ENCODE measurements around the gene NKPD1. TPM values are rescaled to one million over a fixed set of nuclear protein-coding genes. Genes with fewer than 3 reads are reported as not detected.

The NKPD1 gene
- total and polyA plus RNA-seq, 9 of the 15 experiments (the other 6 are each of a cell fraction or from before 2014, with no cell fraction given): 0.03 to 0.09 (median 0.04) TPM; not detected in 5

- BruUV-seq (replicated peaks): no TSS peak
- no peak for DNase-seq (ENCODE audit: extremely low read depth in 1 of 4, low spot score in 3 of 4)
- WGBS (ENCODE audit: insufficient coverage, low coverage, missing lambda C conversion rate): 24% methylated on average over 8 of the region's 10 CpGs
- no peak overlapping the region for H2AFZ ChIP-seq (ENCODE audit: low read depth, low read length)
- TF ChIP-seq POLR2G (IDR thresholded peaks at IDR 0.05; ENCODE audit: low read depth, low read length) (peak; percentile 40), KHSRP (IDR thresholded peaks at IDR 0.05) (no peak), ZNF668 (CRISPR knock-in tag; IDR thresholded peaks at IDR 0.05) (no peak), ZNF436 (CRISPR knock-in tag; IDR thresholded peaks at IDR 0.05) (no peak)
- H3K4me3 ChIP-seq: no peak overlapping the region
- H3K9me3 ChIP-seq (replicated peaks; ENCODE audit: control insufficient read depth, insufficient read depth, low read depth, low read length): no peaks in the 10 kb centered on the region
- ChIA-PET CTCF (ENCODE audit: low intra/inter-chr PET ratio) (no interaction called here), POLR2A (interaction anchor here (1.4 kb wide), 1 partner anchor 27 kb away, joined by 3 read pairs; no protein-coding TSS in a partner anchor)
- no peaks in the 10 kb centered on the region for H3K36me3 ChIP-seq (ENCODE audit: control insufficient read depth, insufficient read depth, low read length)
- no peak overlapping the region for H3K4me2 ChIP-seq (ENCODE audit: insufficient read depth, low read length)
- peaks cover 3 to 72% of the 10 kb centered on the region in 2 experiments; a peak in 3 of 5 replicates for H3K4me1 ChIP-seq (replicated peaks in 1 of 2; ENCODE audit: control insufficient read depth in 2 of 2, insufficient read depth in 2 of 2, low read length in 2 of 2)
- FAIRE-seq: no peak
- no peak overlapping the region for H3K9ac ChIP-seq (ENCODE audit: insufficient read depth in 1 of 2, low read depth in 2 of 2, low read length in 2 of 2)
- no peaks in the 10 kb centered on the region for H3K9me1 ChIP-seq (ENCODE audit: control insufficient read depth, insufficient read depth, low read length)
- ATAC-seq: no peak
- peaks cover 6 to 26% of the 10 kb centered on the region in 2 experiments; a peak in 4 of 5 replicates for H3K27me3 ChIP-seq (ENCODE audit: control insufficient read depth in 2 of 2, insufficient read depth in 2 of 2, low read length in 2 of 2)
- no peaks in the 10 kb centered on the region for H3K79me2 ChIP-seq (ENCODE audit: control insufficient read depth, insufficient read depth, low read length)
- peaks cover 17% of the 10 kb centered on the region; the same call in 1 of the 2 replicates for H4K20me1 ChIP-seq (replicated peaks; ENCODE audit: control insufficient read depth, insufficient read depth, low read length)
- intact Hi-C loops (cut with micrococcal nuclease) (no loop called here), in situ Hi-C loops (cut with MboI) (no loop called here)
- H3K27ac ChIP-seq (ENCODE audit: extremely low read depth, low read depth, low read length): no peak overlapping the region
Observed at GRCh38 chr19:45159971-45160324, 834 bp downstream of the NKPD1 start.

GRCh38 chr19:45159210-45159970 lies 1.4 kb downstream of the NKPD1 start:
- intact Hi-C loops (cut with micrococcal nuclease): no loop called here
- Histone ChIP-seq H3K9ac (ENCODE audit: insufficient read depth in 1 of 2, low read depth in 2 of 2, low read length in 2 of 2) (no peak overlapping the region), H4K20me1 (replicated peaks; ENCODE audit: control insufficient read depth, insufficient read depth, low read length) (peaks cover 18% of the 10 kb centered on the region), H3K27ac (ENCODE audit: extremely low read depth, low read depth, low read length) (no peak overlapping the region), H3K9me3 (replicated peaks; ENCODE audit: control insufficient read depth, insufficient read depth, low read depth, low read length) (no peaks in the 10 kb centered on the region), H3K4me2 (ENCODE audit: insufficient read depth, low read length) (no peak overlapping the region), H3K27me3 (ENCODE audit: control insufficient read depth in 2 of 2, insufficient read depth in 2 of 2, low read length in 2 of 2) (peaks cover 6 to 26% of the 10 kb centered on the region in 2 experiments; a peak in 4 of 5 replicates), H3K79me2 (ENCODE audit: control insufficient read depth, insufficient read depth, low read length) (no peaks in the 10 kb centered on the region), H3K4me1 (replicated peaks in 1 of 2; ENCODE audit: control insufficient read depth in 2 of 2, insufficient read depth in 2 of 2, low read length in 2 of 2) (peaks cover 3 to 70% of the 10 kb centered on the region in 2 experiments; a peak in 4 of 5 replicates), H3K36me3 (ENCODE audit: control insufficient read depth, insufficient read depth, low read length) (no peaks in the 10 kb centered on the region), H2AFZ (ENCODE audit: low read depth, low read length) (no peak overlapping the region), H3K9me1 (ENCODE audit: control insufficient read depth, insufficient read depth, low read length) (no peaks in the 10 kb centered on the region), H3K4me3 (no peak overlapping the region)
- in situ Hi-C loops (cut with MboI): no loop called here
- TF ChIP-seq ZNF717 (CRISPR knock-in tag; IDR thresholded peaks at IDR 0.05): no peak
- no peak for TF ChIP-seq CREB1 (IDR thresholded peaks at IDR 0.05)
- no peak for TF ChIP-seq CREB1 (CRISPR knock-in tag; IDR thresholded peaks at IDR 0.05)
- peak; percentile 60; the same call in 1 of the 2 replicates for TF ChIP-seq POLR2G (IDR thresholded peaks at IDR 0.05; ENCODE audit: low read depth, low read length)
- CTCF ChIA-PET (ENCODE audit: low intra/inter-chr PET ratio): no interaction called here
- no TSS peak for BruUV-seq (replicated peaks)
- ATAC-seq (no peak), FAIRE-seq (no peak), DNase-seq (ENCODE audit: extremely low read depth in 1 of 4, low spot score in 3 of 4) (no peak)
- 28% methylated on average over 11 of the region's 12 CpGs for WGBS (ENCODE audit: insufficient coverage, low coverage, missing lambda C conversion rate)
- POLR2A ChIA-PET: interaction anchor here (1.4 kb wide), 1 partner anchor 26 kb away, joined by 3 read pairs; no protein-coding TSS in a partner anchor

All from K562 (cell line).